IMR-90 (cell line): ENCODE measurements around the gene ATP5F1C. TPM values are rescaled to one million over a fixed set of nuclear protein-coding genes. Genes with fewer than 3 reads are reported as not detected.

Experiments used
- ATAC-seq: fragments of 200-7000 bp; cut with Tn5 transposase; 2 replicates; pipeline ENCODE4 v1.9.1; 2020; ENCODE audit warnings: low read depth, mild to moderate bottlenecking, moderate library complexity
- BruUV-seq: library from RNA; stranded (reverse); fragments of 400-500 nt; replicated peaks from 2 replicates; lab custom pipeline; 2021; lab: Mats Ljungman, UMichigan
- CTCF ChIA-PET: fragments of 300-600 bp; formaldehyde crosslinking; extraction: SDS; loops from one replicate; lab custom pipeline; 2021; ENCODE audit warnings: antibody characterized with exemption; lab: Yijun Ruan, JAX
- POLR2A ChIA-PET: fragments of 300-600 bp; sonication (Branson Sonifier 250); formaldehyde crosslinking; loops from one replicate; lab custom pipeline; 2022; ENCODE audit warnings: antibody characterized with exemption; ENCODE audit not compliant: unreplicated experiment; lab: Charles Lee
- DNase-seq: peaks from one replicate; pipeline ENCODE4 v3.0.0; 2013
- H2AFZ ChIP-seq: replicated peaks from 2 replicates; pipeline ENCODE3; 2013; ENCODE audit warnings: low read length, mild to moderate bottlenecking; ENCODE audit not compliant: poor library complexity
- H2AK5ac ChIP-seq: 2 replicates; pipeline ENCODE4 v1.6.1; 2013; ENCODE audit warnings: low read depth, low read length, inconsistent platforms
- H2AK9ac ChIP-seq: replicated peaks from 2 replicates; pipeline ENCODE3; 2013; ENCODE audit warnings: mild to moderate bottlenecking, low read depth, low read length, moderate library complexity; ENCODE audit not compliant: poor library complexity
- H2BK120ac ChIP-seq: 2 replicates; pipeline ENCODE4 v1.6.1; 2013; ENCODE audit warnings: low read depth, low read length, inconsistent platforms
- H2BK15ac ChIP-seq: 3 replicates; pipeline ENCODE4 v1.6.1; 2013; ENCODE audit warnings: low read depth, low read length, inconsistent platforms
- H2BK20ac ChIP-seq: 2 replicates; pipeline ENCODE4 v1.6.1; 2013; ENCODE audit warnings: low read depth, mild to moderate bottlenecking, inconsistent platforms, low read length, moderate library complexity
- H2BK5ac ChIP-seq: 2 replicates; pipeline ENCODE4 v1.6.1; 2013; ENCODE audit warnings: mild to moderate bottlenecking, low read depth, low read length, inconsistent platforms; ENCODE audit not compliant: poor library complexity, severe bottlenecking
- H3K14ac ChIP-seq: replicated peaks from 2 replicates; pipeline ENCODE4 v1.6.1; 2013; ENCODE audit warnings: low read depth, low read length, inconsistent platforms
- H3K18ac ChIP-seq: 2 replicates; pipeline ENCODE4 v1.6.1; 2013; ENCODE audit warnings: low read depth, low read length, control low read depth
- H3K23ac ChIP-seq: 2 replicates; pipeline ENCODE4 v1.6.1; 2013; ENCODE audit warnings: low read depth, low read length, inconsistent platforms
- H3K27ac ChIP-seq: 2 replicates; pipeline ENCODE4 v1.5.1; 2013; ENCODE audit warnings: mild to moderate bottlenecking, control low read depth, low read length; ENCODE audit not compliant: insufficient read depth
- H3K27me3 ChIP-seq: 2 replicates; pipeline ENCODE4 v1.6.1; 2013; ENCODE audit warnings: low read length; ENCODE audit not compliant: control insufficient read depth, insufficient read depth
- H3K36me3 ChIP-seq: 2 replicates; pipeline ENCODE4 v1.6.1; 2013; ENCODE audit warnings: low read length, mixed read lengths; ENCODE audit not compliant: control insufficient read depth, insufficient read depth
- H3K4ac ChIP-seq: 2 replicates; pipeline ENCODE4 v1.6.1; 2013; ENCODE audit warnings: low read depth, low read length, inconsistent platforms
- H3K4me1 ChIP-seq: 2 replicates; pipeline ENCODE4 v1.6.1; 2013; ENCODE audit warnings: low read length, mixed read lengths; ENCODE audit not compliant: control insufficient read depth, insufficient read depth
- H3K4me2 ChIP-seq: 2 replicates; pipeline ENCODE4 v1.6.1; 2013; ENCODE audit warnings: low read depth, mild to moderate bottlenecking, control low read depth, low read length, moderate library complexity
- H3K4me3 ChIP-seq: 2 replicates; pipeline ENCODE4 v1.5.1; 2013; ENCODE audit warnings: low read depth, mild to moderate bottlenecking, control low read depth, low read length, moderate library complexity; ENCODE audit not compliant: insufficient read depth
- H3K56ac ChIP-seq: 2 replicates; pipeline ENCODE4 v1.6.1; 2013; ENCODE audit warnings: low read length, inconsistent platforms; ENCODE audit not compliant: insufficient read depth; ENCODE audit errors: extremely low read depth
- H3K79me1 ChIP-seq, 2 experiments: 2 replicates each; pipeline ENCODE4 v1.6.1; 2013; ENCODE audit warnings: low read length in 2 of 2, inconsistent platforms in 1 of 2, low read depth in 1 of 2
- H3K9ac ChIP-seq: 2 replicates; pipeline ENCODE4 v1.6.1; 2013; ENCODE audit warnings: low read depth, low read length, control low read depth
- H3K9me1 ChIP-seq: 2 replicates; pipeline ENCODE4 v1.6.1; 2013; ENCODE audit warnings: low read length, inconsistent platforms; ENCODE audit not compliant: insufficient read depth
- H3K9me3 ChIP-seq: 2 replicates; pipeline ENCODE4 v1.6.1; 2013; ENCODE audit warnings: low read length; ENCODE audit not compliant: control insufficient read depth, insufficient read depth
- H4K20me1 ChIP-seq: 2 replicates; pipeline ENCODE4 v1.6.1; 2013; ENCODE audit warnings: low read length, inconsistent platforms; ENCODE audit not compliant: insufficient read depth
- H4K5ac ChIP-seq: 2 replicates; pipeline ENCODE4 v1.6.1; 2013; ENCODE audit warnings: mild to moderate bottlenecking, low read depth, low read length, control low read depth
- H4K8ac ChIP-seq, 2 experiments: 2 replicates each; pipeline ENCODE4 v1.6.1; 2013; ENCODE audit warnings: low read depth in 2 of 2, low read length in 2 of 2, control low read depth in 1 of 2, inconsistent platforms in 1 of 2
- H4K91ac ChIP-seq: 2 replicates; pipeline ENCODE4 v1.6.1; 2013; ENCODE audit warnings: low read depth, low read length, inconsistent platforms; ENCODE audit not compliant: insufficient read depth
- BHLHE40 ChIP-seq: fragments of 150-350 bp; IDR thresholded peaks from 2 replicates; pipeline ENCODE4 v1.6.1; 2016; ENCODE audit warnings: mild to moderate bottlenecking, low read depth, low read length
- CEBPB ChIP-seq: IDR thresholded peaks from 2 replicates; pipeline ENCODE4 v1.6.1; 2012; ENCODE audit warnings: low read depth, low read length, improper control_type of control experiment
- CHD1 ChIP-seq: IDR thresholded peaks from 2 replicates; pipeline ENCODE4 v1.6.1; 2012; ENCODE audit warnings: low read depth, low read length, improper control_type of control experiment
- CTCF ChIP-seq: conservative IDR thresholded peaks from 2 replicates; pipeline ENCODE4 v1.5.1; 2012; ENCODE audit warnings: mild to moderate bottlenecking, low read depth, low read length, improper control_type of control experiment
- ELK1 ChIP-seq: fragments of 150-350 bp; IDR thresholded peaks from 2 replicates; pipeline ENCODE4 v1.6.1; 2016; ENCODE audit warnings: low read depth, mild to moderate bottlenecking, low read length, moderate library complexity, borderline replicate concordance
- FOS ChIP-seq: fragments of 150-350 bp; IDR thresholded peaks from 2 replicates; pipeline ENCODE4 v1.6.1; 2016; ENCODE audit warnings: low read depth, low read length
- MAFK ChIP-seq: IDR thresholded peaks from 2 replicates; pipeline ENCODE4 v1.6.1; 2012; ENCODE audit warnings: low read depth, low read length, improper control_type of control experiment
- MAZ ChIP-seq: IDR thresholded peaks from 2 replicates; pipeline ENCODE4 v1.6.1; 2012; ENCODE audit warnings: low read depth, mild to moderate bottlenecking, low read length, improper control_type of control experiment, moderate library complexity, borderline replicate concordance
- MXI1 ChIP-seq: IDR thresholded peaks from 2 replicates; pipeline ENCODE4 v1.6.1; 2012; ENCODE audit warnings: low read depth, mild to moderate bottlenecking, low read length, moderate library complexity, borderline replicate concordance
- NFE2L2 ChIP-seq: fragments of 150-350 bp; IDR thresholded peaks from 2 replicates; pipeline ENCODE4 v1.6.1; 2016; ENCODE audit warnings: low read depth, mild to moderate bottlenecking, low read length
- POLR2A ChIP-seq: IDR thresholded peaks from 2 replicates; pipeline ENCODE4 v1.6.1; 2012; ENCODE audit warnings: mild to moderate bottlenecking, low read depth, low read length
- RAD21 ChIP-seq: IDR thresholded peaks from 2 replicates; pipeline ENCODE4 v1.6.1; 2012; ENCODE audit warnings: low read length, improper control_type of control experiment
- RCOR1 ChIP-seq: IDR thresholded peaks from 2 replicates; pipeline ENCODE4 v1.6.1; 2012; ENCODE audit warnings: mild to moderate bottlenecking, low read length, improper control_type of control experiment; ENCODE audit not compliant: insufficient replicate concordance
- RFX5 ChIP-seq: IDR thresholded peaks from 2 replicates; pipeline ENCODE4 v1.8.0; 2012; ENCODE audit warnings: low read depth, mild to moderate bottlenecking, low read length, moderate library complexity
- WGBS, 2 experiments: methylation state at CpG; one replicate each; pipeline versions ENCODE4 v1.1.5 to v1.1.7; 2013; ENCODE audit warnings: missing lambda C conversion rate in 2 of 2; ENCODE audit not compliant: insufficient read length in 1 of 2; ENCODE audit errors: extremely low coverage in 2 of 2; 5-methylcytosine and 5-hydroxymethylcytosine counted together
- dilution Hi-C: fragments of 300-500 bp; cut with HindIII; formaldehyde crosslinking; loops from one replicate; pipeline ENCODE4 v1.14.3; 2018; ENCODE audit warnings: low sequenced_read_pairs; ENCODE audit not compliant: unreplicated experiment
- in situ Hi-C: fragments of 300-500 bp; cut with MboI; formaldehyde crosslinking; loops from 3 replicates; pipeline ENCODE4 v1.14.3; 2019; ENCODE audit warnings: low sequenced_read_pairs, inconsistent platforms, mixed read lengths
- intact Hi-C: fragments of 100-400 bp; cut with micrococcal nuclease; formaldehyde crosslinking; loops from 2 replicates; pipeline ENCODE4 v1.10.0; 2022
- polyA plus RNA-seq, 3 experiments: library from polyadenylated mRNA; depleted of rRNA; stranded (reverse); fragments of >200 nt; gene quantifications; 2 replicates each; pipeline ENCODE4 v1.2.3, GENCODE V29; 2012; ENCODE audit warnings: low replicate concordance in 1 of 3
- total RNA-seq: library from RNA; depleted of rRNA; stranded (reverse); fragments of >200 nt; gene quantifications from 2 replicates; pipeline ENCODE4 v1.2.3, GENCODE V29; 2012
- TF ChIP-seq, protein P1 (sequence below): fragments of 150-350 bp; IDR thresholded peaks from 2 replicates; pipeline ENCODE4 v1.6.1; 2017; ENCODE audit warnings: mild to moderate bottlenecking, antibody characterized with exemption, low read length, low read depth

The ATP5F1C gene
- total and polyA plus RNA-seq, 2 of the 4 experiments (the other 2 are of a cell fraction) = 357 to 367 TPM

GRCh38 chr10:7738536-7739407 lies 49.2 kb upstream of the ATP5F1C start:
- H3K27me3 ChIP-seq = no peaks in the 10 kb centered on the region; the same call in 1 of the 2 replicates
- H4K8ac ChIP-seq = no peak overlapping the region
- ATAC-seq (no peak), DNase-seq (no peak)
- no peak overlapping the region for H2AK5ac ChIP-seq
- H4K5ac ChIP-seq = no peak overlapping the region
- no peak overlapping the region for H2BK5ac ChIP-seq
- no peak overlapping the region for H4K91ac ChIP-seq
- H3K9me1 ChIP-seq = no peaks in the 10 kb centered on the region
- H2BK120ac ChIP-seq = no peak overlapping the region
- no peaks in the 10 kb centered on the region for H3K4me1 ChIP-seq
- H2AK9ac ChIP-seq = no peak overlapping the region
- H3K79me1 ChIP-seq = no peaks in the 10 kb centered on the region
- no peaks in the 10 kb centered on the region for H4K20me1 ChIP-seq
- no peak overlapping the region for H3K27ac ChIP-seq
- no peak overlapping the region for H3K4me3 ChIP-seq
- no peak overlapping the region for H3K23ac ChIP-seq
- BruUV-seq = no TSS peak
- H3K36me3 ChIP-seq = no peaks in the 10 kb centered on the region
- no peaks in the 10 kb centered on the region for H3K9me3 ChIP-seq
- WGBS, 2 experiments = 91% methylated on average over 4 of the region's 20 CpGs; no CpG with 5 or more reads in 1 of the 2 experiments
- no peak overlapping the region for H3K4ac ChIP-seq
- H3K18ac ChIP-seq = no peak overlapping the region
- no peak overlapping the region for H3K9ac ChIP-seq
- in situ Hi-C loops = no loop called here
- no peak overlapping the region for H2BK15ac ChIP-seq
- no peak overlapping the region for H3K4me2 ChIP-seq
- POLR2A ChIA-PET = no interaction called here
- CTCF ChIA-PET = no interaction called here
- H2BK20ac ChIP-seq = no peak overlapping the region
- dilution Hi-C loops = no loop called here
- no peak overlapping the region for H3K56ac ChIP-seq
- no peak overlapping the region for H2AFZ ChIP-seq
- intact Hi-C loops = no loop called here
- H3K14ac ChIP-seq = no peak overlapping the region
- no peak for TF ChIP-seq RFX5
- no peak for TF ChIP-seq BHLHE40
- TF ChIP-seq MXI1 = no peak
- TF ChIP-seq MAFK = no peak
- TF ChIP-seq FOS = no peak
- TF ChIP-seq CEBPB = no peak
- TF ChIP-seq ELK1 = no peak
- TF ChIP-seq CTCF = no peak
- no peak for TF ChIP-seq MAZ
- TF ChIP-seq POLR2A = no peak
- TF ChIP-seq CHD1 = no peak
- TF ChIP-seq RCOR1 = no peak
- no peak for TF ChIP-seq RAD21
- TF ChIP-seq NFE2L2 = no peak
- TF ChIP-seq, protein P1, sequence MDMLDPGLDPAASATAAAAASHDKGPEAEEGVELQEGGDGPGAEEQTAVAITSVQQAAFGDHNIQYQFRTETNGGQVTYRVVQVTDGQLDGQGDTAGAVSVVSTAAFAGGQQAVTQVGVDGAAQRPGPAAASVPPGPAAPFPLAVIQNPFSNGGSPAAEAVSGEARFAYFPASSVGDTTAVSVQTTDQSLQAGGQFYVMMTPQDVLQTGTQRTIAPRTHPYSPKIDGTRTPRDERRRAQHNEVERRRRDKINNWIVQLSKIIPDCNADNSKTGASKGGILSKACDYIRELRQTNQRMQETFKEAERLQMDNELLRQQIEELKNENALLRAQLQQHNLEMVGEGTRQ = no peak
